ENCODE data around the gene CACNA1A.
"Not testable (repeated sequence)": the region's sequence is repeated elsewhere in the genome, so short reads cannot be mapped to it uniquely, and the experiment has no call there.

The CACNA1A gene

DNA sequence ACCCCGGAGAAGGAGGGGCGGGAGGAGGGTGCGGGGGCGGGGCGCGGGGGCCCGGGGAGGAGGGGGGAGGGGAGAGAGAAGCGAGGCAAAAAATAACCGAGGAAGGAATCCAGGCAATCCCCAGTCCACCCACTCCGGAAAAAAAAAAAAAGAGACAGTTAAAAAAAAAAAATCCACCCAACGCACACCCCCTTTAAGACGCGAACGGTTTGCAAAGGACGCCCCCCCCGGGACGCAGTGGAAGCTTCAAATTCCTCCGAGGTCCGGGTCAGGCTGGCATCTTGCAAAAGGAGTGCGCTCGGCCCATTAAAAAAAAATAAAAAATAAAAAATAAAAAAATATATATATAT is at the start of gene CACNA1A:
Gene CACNA1A, minus strand, starts transcription at position 9 of the 350 bp plus-strand sequence. CDS start 255 bp downstream, outside the sequence.
- no peak for DNase-seq

DNA sequence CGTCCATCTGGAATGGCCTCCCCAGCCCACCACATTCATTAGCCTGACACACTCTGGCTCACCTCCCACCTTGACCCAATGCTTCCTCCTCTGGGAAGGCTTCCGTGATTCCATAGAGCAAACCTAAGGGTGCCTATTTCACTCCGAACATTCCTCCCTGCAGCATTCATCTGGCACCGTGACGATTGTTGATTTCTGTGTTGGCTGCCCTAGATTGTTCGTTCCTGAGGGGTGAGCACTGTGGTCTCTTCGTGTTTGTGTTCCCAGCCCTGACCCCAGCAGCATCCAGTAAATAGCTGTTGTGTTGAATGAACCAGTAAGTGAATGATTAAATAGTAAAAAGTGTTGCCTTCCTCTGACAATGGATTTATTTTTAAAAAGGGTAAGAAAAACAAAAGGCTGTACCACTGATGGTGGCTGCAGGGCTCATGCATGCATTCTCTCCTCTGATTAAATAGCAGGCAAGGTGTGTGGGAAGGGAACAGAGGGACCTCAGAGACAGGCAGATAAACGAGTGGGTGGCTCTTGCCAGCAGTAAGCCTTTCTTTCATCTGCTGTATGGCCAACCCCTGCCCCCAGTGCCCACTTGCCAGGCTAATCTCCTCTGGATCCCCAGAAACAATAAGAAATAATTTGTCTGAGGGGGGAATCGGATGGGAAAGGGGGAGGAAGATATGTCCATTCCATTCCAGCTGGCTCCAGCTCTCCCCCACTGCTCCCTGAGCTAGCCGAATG is 48.4 kb upstream of the CACNA1A start:
- no peak for DNase-seq

DNA sequence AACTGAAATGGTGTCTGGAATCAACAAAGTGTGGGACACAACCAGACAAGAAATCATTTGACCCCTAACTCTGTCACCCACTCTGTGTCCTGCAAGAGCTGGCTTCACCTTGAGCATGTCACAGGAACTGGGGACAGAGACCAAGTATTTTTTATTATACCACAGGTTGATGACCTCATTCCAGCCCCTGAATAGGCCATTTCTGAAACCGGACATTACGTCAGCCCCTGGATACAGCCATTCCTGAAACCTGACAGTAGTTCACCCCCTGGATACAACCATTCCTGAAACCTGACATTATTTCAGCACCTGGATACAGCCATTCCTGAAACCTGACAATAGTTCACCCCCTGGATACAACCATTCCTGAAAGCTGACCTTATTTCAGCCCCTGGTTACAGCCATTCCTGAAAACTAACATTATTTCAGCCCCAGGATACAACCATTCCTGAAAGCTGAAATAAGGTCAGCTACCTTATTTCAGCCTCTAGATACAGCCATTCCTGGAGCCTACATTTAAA is 47.7 kb upstream of the CACNA1A start:
- no peak for DNase-seq

DNA sequence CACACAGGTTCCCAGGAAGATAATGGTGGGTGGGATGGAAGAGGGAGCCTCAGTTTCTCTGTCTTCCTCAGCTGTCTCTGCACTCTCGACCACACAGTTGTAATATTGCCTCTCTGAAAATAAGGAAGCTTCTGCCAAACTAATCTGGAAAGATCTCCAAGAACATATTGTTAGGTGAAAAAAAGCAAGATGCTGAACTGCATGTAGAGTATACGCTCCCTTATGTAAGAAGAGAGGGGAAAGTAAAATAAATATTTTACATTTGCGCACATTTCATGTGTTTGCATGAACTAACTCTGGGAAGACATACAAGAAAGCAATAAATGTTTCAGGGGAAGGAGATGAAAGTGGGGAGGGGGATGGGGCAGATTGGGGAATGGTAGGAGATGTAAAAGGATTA is 41.9 kb upstream of the CACNA1A start:
- DNase-seq = no peak

GRCh38 chr19:13547102-13547501 is 40.8 kb upstream of the CACNA1A start:
- DNase-seq = no peak

- DNase-seq = no peak
These were observed 38.1 kb upstream of the CACNA1A start for GRCh38 chr19:13544423-13544822.

- no peak for DNase-seq
These were observed 35.3 kb upstream of the CACNA1A start for GRCh38 chr19:13541554-13541953.

DNA sequence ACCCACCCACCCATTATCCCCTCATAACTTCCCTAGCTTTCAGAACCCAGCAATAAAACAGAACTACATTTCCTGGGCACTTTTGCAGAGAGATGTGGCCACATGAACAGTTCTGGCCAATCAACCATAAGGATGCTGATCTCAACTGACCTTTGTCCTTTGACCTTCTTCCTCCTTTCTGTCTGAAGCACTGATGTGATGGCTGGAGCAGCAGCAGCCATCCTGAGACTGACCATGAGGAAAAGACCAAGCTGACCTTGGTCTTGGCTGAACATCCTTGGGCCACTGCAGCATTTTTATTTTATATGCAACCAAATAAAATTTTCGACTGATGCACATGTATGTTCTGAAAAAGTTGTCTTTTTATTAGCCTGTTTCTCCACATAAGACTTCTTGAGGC is 33.1 kb upstream of the CACNA1A start:
- DNase-seq = no peak

DNA sequence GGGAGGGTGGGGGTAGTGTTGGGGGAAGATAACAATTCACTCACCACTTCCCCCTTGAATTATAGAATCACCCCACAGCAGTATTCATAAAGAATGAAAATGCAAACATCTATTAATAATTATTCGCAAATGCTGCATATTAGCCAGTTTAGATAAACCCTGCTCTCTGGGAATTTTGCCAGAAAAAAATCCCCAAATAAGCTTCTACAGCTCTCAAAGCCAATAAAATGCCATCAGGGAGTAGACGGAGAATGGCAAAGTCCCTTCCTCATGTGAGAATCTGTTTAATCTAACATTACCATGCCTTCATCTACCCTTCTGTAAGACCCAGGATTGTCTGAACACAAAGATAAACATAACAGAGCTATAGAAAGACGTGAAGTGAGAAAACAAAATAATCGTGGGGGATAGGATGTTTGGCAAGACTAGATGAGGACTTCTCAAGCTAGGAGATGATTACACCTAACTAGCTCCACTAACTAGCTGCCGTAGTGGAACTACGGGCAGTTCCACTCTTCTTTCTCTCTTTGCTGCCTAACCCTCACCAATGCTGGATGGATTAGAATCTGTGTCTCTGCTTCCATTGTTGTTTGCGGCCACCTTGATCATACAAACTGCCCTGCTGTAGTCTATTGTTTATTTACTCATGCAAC is 32.4 kb upstream of the CACNA1A start:
- no peak for DNase-seq

DNA sequence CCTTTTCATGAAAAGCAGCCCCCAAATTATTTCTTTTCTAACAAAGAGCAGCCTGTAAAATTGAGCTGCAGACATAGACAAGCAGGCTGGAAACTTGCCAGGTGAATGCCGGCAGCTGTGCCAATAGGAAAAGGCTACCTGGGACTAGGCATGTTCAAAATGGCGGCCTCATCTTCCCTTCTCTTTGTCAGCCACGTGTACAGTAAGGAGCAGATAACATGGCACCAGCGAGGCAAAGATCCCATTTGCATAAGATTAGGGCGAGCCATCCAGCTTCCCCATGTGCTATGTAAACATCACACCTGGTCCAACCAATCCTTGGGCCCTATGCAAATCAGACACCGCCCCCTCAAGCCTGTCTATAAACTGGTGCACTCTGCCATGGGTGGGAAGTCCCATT is 31.2 kb upstream of the CACNA1A start:
- peak; percentile 54 to 81 for DNase-seq

DNA sequence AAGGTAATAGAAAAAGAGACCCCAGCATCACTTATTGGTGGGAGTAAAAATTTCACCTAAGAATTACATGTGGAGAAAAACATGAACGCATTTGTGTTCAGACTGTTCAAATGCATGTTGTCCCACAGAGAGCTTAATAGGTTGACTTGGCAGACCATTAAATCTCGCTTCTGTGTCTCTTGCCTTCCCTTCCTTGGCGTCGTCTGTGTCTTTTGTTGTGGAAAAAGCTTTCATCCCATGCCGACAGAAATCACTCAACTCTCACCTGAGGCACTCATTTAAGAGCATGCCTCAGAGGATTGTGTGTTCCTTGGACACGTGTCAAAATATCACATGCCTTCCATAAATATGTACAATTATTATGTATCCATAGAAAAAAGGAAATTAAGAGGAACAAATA is 24.4 kb upstream of the CACNA1A start:
- no peak for DNase-seq

GRCh38 chr19:13529721-13530120 is 23.4 kb upstream of the CACNA1A start:
- not testable (repeated sequence) for DNase-seq

DNA sequence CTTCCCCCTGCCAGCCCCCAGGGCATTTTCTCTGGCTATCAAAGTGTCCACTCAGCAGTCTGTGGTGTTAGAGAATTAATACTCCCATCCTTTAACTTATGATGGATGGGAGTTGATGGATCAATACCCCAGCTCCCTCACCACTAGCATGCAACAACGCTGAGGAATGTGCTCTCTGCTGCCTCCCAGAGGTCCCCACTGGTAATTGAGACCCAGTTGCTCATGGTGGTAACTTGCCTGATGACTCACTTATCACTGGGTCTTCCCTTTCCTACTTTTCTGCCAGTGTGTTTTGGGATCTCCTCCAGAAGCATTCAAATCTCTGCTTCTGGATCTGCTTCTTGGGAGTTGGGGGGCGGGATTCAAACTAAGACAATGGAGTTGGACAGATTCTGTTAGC is 20.3 kb upstream of the CACNA1A start:
- DNase-seq = peak in 1 of 2 experiments; percentile 1

DNA sequence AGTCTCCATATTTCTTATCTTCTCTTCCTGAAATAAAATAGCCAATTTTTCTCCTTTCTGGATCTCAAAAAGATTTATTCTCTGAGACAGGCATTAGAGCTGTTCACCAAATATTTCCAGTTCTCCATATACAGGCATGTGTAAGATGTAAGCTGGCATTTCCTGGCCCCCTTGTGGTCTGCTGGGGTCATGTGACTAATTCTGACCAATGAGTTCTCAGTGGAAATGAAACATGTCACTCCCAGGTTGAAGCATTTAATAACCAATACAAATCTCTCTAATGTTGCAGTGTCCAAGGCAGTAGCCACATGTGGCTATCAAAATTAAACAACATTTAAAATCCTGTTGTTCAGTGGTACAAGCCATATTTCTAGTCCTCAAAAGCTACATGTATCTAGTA is 14.8 kb upstream of the CACNA1A start:
- DNase-seq = no peak

- no peak for DNase-seq
These were observed 5.7 kb upstream of the CACNA1A start for GRCh38 chr19:13511947-13512346.

- no peak for DNase-seq
These were observed 853 bp upstream of the CACNA1A start for GRCh38 chr19:13507053-13507611.

DNA sequence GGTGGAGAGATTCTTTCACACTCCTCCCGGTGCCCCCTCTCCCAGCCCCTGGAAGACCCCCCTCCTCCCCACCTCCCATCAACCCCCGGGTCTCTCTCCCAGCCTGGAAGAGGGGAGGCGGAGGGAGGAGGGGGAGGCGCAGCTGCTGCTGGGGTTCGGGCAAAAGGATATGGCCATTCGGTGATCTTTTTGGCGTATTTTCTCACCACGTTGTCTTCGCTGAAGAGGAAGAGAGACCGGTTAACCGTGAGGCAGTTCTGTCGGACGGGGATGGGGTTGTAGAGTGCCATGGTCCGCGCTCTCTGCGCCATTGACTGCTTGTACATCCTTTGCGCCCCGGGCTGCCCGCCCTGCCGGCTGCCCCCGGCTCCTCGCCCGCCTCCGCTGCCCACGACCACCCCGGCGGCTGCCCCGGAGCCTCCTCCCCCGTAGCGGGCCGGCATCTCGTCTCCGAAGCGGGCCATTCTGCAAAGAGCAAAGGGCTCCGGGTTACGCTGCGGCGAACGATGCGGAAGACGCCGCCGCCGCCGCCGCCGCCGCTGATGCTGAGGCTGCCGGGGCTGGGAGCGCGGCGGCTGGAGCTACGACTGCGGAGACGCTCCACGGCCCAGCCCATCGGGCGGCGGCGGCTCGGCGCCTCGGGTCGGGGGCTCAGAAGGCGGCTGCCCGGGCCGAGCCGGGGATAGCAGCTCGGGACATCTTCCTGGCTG is 363 bp downstream of the CACNA1A start:
- no peak for DNase-seq

GRCh38 chr19:13505164-13505695 is 1.0 kb downstream of the CACNA1A start:
- no peak for DNase-seq

DNA sequence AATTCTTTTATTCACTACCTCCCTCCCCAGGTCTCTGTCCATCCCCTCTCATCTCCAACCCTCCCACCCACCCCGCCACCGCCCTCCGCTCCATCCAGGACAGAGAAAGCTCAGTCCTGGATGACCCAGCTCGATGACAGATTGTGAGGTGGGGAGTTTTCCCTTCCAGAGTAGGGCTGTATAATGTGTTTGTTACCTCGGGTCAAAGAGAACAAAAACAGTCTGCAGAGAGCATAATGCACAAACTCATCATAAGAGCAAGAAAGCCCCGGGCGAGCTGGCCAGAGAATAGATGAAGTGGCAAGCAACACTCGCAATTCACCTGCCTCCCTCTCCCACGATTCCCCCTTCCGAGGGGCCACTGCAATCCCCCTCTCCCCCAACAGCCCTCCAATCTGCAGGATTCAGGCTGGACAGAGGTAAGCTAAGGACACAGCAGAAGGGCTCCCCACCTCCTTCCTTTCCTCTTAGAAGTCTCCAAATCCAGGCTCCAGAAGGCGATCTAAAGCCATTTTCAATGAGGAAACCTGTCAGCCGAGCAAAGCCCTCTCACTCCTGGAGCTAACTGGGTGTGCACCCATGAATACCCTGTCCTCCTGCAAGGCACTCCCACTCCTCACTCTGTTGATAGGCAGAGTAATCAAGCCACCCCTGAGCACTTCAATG is 2.6 kb downstream of the CACNA1A start:
- no peak for DNase-seq

DNA sequence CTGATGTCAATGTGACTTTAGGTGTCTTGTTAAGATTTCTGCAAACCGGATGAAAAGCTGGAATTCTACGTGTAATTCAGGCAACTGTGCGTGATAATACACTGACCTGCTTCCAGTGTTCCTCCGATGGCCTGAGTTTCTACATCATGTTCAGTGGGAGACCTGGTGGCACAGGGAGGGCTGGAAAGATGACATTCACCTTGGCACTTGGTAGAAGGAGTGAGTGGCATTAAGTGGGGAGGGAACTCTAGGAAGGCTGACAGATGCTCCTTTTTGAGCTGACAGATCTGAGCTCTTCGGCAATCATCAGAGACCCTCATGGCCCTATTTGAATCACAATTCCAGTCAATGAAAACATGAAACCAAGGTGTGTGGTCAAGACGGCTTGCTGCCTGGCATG is 4.0 kb downstream of the CACNA1A start:
- DNase-seq = no peak

- no peak for DNase-seq
These were observed 6.6 kb downstream of the CACNA1A start for GRCh38 chr19:13499692-13500091.

DNA sequence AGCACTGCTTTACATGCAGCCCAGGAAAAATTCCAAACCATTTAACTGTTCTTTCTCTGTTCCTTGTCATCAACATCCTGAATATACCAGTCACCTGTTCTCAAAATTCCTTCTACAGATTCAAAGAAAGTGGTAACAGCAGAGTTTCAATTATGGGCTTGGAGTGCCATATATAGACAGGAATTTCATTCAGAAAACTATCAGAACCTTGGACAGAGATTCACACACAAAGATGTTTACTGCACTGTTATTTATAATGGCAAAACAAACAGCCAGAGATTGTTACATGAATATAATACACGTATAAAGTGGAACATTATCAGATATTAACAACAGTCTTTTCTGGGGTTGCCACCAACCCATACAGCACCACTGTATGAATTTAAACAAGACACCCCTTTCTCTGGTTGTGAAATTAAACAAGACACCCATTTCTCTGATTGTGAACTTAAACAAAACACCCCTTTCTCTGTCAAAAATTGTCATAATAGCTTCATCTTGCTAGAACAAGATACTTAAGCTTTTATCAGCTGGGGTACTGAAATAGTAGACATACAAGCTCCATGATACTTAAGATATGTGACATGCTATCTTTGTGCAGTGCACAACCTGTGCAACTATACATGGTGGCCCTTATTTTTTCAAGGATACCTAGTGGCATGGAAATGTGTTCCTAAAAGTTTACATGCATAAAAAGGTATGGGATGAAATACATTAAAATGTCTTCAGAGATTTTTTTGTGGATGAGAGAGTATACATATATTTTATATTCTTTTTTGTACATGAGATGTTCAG is 12.6 kb downstream of the CACNA1A start:
- no peak for DNase-seq
